Activated CD8-positive, alpha-beta memory T cell treated with anti-CD3 and anti-CD28 coated beads, Interleukin-2, amount 50 U/mL, for 1 hour (primary cell): Measurements from ENCODE around the gene DBNDD1.

Experiments used
- DNase-seq: peaks from one replicate; pipeline ENCODE4 v3.0.0-alpha.2; 2020; ENCODE audit errors: extremely low read depth

Gene DBNDD1

DNA sequence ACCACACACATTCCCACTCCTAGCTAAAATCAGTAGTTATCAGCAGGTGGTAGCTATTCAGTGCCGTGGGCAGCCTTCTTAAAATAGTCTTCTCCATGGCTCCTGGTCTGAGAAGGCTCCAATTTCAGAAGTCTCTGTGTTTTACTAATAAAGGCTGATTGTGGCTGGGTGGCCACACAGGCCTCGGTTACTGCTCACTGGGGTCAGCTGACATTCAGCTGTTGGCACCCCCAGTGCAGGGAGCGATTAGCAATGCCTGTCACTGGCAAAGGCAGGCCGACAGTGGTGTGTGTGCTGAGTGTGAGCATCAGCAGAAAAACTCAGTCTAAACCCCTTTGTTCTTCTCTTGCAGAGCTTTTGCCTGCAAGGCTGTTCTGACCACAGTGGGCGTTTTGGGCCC is 16.6 kb upstream of the DBNDD1 start:
- no peak for DNase-seq

DNA sequence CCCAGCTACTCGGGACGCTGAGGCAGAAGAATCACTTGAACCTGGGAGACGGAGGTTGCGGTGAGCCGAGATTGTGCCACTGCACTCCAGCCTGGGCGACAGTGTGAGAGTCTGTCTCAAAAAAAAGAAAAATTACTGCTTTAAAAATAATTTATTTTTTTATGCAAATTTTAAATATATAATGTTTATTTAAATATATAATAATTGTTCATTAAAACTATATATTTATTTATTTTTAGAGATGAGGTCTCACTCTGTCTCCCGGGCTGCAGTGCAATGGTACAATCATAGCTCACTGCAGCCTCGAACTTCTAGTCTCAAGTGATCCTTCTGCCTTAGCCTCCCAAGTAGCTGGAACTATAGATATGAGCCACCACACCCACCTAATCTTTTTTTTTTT is 15.2 kb upstream of the DBNDD1 start:
- DNase-seq: no peak

DNA sequence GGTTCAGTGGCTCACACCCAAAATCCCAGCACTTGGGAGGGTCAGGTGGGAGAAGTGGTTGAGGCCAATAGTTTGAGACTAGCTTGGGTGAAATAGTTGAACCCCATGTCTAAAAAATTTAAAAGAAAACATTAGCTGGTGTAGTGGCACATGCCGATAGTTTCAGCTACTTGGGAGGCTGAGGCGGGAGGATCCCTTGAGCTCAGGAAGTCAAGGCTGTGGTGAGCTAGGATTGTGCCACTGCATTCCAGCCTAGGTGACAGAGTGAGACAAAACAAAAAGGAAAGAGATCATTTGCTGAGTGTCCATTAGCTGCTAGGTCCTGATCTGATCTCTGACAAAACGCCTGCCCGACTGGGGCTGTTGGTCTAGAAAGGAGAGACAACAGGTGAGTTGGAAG is 14.1 kb upstream of the DBNDD1 start:
- no peak for DNase-seq

DNA sequence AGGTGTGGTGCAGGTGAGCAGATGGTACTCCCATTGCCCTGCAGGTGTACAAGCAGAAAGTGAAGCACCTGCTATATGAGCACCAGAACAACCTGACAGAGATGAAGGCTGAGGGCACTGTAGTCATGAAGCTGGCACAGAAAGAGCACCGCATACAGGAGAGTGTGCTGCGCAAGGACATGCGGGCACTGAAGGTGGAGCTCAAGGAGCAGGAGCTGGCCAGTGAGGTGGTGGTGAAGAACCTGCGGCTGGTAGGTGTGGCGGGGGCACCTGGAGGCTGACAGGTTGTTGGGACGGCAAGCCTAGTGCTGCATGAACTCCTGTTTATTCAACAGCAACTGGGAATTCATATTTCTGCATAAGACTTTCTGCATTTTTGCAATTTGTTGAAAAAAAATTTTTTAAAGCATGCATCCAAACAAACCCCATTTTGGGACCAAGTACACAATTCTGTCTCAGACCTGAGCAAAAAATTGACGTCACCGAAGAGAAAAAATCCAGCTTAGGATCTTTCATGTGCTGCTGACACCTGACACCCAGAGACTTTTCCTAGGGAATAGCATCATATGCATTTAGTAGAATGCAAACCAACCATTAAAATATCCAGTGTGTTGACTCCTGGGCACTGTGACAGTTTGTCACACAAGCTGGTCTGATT is 13.5 kb upstream of the DBNDD1 start:
- DNase-seq: no peak

DNA sequence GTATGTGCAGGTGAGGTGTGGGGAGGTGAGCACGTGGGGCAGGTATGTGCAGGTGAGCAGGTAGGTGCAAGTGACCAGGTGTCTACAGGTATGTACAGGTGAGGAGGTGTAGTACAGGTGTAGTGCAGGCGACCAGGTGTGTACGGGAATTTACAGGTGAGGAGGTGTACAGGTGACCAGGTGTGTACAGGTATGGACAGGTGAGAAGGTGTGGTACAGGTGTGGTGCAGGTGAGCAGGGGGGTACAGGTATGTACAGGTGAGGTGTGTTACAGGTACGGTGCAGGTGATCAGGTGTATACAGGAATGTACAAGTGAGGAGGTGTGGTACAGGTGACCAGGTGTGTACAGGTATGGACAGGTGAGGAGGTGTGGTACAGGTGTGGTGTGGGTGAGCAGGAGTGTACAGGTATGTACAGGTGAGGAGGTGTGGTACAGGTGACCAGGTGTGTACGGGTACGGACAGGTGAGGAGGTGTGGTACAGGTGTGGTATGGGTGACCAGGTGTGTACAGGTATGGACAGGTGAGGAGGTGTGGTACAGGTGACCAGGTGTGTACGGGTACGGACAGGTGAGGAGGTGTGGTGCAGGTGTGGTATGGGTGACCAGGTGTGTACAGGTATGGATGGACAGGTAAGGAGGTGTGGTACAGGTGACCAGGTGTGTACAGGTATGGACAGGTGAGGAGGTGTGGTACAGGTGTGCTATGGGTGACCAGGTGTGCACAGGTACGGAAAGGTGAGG is 12.8 kb upstream of the DBNDD1 start:
- DNase-seq: no peak

DNA sequence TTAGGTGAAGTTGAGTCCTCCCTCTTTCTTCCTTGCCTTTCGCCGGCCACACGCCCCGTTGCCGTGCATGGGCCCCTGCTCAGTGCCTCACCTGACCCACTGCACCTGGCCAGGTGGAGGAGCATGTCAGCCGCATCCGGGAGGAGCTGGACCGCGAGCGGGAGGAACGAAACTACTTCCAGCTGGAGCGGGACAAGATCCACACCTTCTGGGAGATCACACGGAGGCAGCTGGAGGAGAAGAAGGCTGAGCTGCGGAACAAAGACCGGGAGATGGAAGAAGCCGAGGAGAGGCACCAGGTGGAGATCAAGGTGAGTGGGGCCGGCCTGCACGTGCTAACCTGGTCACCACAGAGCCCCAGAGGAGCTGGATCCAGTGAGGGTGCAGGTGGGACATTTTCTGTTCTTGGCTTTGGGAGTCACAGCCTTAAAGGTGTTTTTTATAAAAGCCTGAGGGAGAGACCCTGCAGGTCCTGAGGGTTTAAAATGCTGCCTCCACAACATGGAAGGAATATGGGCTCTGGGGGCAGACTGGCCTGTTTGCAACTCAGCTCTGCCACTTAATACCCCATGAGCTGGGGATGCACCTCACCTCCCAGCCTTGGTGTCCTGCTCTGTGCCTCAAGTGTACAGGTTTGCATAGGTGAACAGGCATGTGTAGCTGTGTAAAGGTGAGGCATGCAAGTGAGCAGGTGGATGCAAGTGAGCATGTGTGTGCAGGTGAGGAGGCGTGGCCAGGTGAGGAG is 12.1 kb upstream of the DBNDD1 start:
- no peak for DNase-seq

DNA sequence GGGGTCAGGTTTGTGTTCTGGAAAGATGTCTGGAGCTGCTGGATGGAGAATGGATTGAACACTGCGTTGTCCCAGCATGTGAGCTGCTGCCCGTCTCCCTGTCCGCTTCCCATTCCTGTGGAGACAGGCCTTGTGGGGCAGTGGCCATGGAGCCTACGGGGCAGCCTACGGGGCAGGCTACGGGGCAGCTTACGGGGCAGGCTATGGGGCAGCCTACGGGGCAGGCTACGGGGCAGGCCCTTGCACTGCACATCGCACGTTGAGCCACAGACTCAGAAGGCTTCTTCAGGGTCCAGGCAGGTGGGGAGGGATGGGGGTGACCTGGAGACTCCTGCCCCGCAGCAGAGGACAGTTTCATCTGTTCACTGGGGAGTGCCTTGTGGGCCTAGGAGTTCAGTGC is 9.7 kb upstream of the DBNDD1 start:
- DNase-seq: no peak

DNA sequence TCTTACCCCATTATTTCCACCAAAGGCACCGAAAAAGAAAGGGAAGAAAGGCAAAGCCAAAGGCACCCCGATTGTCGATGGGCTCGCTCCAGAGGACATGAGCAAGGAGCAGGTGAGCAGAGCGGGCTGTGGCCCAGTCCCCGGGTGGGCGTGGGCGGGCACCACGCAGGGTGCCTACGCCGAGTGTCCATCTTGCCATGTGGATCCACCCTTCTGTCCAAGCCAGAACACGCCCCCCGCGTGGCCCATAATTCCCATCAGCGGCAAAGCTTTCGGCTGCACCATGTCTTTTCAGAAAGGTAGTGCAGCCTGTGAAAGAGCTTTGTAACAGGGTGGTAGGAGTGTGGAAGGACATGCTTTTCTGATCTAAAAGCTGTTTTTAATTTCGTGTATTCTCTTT is 8.4 kb upstream of the DBNDD1 start:
- no peak for DNase-seq

DNA sequence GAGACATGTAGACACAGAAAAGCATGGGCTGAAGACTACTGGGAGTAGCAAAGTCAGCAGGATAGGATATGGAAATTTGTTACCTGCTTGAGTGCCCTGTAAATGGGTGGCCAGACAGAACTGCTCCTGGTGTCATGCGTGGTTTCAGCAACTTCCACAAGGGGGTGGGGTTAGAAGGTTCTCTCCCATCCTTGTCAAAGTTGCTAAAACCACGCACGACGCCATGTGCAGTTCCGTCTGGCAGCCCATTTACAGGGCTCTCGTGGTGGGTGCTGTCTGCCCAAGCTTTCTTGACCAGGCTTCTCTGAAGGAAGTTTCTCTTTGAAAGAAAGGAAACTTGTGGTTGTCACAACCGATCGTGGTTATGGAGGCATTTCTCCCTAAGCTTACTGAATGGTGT is 6.9 kb upstream of the DBNDD1 start:
- DNase-seq: no peak

DNA sequence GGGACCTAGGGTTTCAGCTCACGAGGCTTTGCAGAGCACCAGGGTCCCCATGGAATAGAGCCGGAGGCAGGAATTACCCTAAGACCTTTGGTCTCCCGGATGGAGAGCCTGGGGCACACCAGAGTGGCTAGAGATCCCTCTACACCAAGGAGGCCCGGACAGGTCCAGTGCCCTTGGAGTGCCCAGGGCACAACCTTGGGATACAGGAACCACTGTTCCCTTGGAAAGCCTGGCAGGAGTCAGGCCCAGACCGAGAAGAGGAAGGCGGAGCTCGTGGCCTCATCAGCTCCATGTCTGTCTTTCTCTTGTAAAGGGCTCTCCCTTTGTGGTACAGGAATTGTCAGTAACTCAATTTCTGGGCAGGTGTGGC is 3.8 kb upstream of the DBNDD1 start:
- no peak for DNase-seq

DNA sequence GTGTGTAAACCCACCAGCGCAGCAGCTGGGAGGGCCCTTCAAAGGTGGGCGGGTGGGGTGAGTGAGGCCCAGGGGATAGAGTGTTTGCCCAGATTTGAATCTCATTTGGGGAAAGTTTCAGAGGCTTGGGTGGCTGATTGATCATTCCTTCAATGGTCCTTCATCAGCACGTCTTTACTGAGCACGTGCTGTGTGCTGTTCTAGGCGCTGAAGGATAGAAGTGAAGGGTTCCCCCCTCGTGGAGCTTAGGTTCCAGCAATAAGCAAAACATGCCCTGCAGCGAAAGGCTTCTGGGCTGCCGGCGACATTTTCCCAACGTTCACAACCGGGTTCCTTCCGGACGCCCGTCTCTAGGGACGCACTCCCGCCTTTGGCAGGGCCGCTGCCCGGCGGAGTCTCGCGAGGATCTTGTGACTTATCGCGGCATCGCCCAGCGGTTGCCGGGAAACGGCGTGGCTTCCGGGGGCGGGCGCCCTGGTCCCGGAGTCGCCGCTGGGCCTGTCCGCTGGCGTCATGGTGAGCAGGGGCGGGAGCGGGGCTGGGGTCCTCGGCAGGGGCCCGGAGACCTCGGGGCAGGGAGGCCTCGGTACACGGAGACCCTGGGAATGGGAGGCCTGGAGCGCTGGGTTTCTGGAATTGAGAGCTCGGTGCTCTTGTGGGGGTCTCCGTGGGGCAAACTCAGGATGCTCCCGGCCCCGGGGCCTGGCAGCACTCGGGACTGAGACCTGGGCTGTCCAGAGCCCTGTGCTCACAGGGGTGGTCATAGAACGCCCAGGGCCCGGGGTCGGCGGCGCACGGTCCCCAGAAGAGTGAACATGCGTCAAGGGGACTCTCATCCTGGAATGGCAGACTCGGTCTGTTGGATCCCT is 3.2 kb upstream of the DBNDD1 start:
- no peak for DNase-seq

DNA sequence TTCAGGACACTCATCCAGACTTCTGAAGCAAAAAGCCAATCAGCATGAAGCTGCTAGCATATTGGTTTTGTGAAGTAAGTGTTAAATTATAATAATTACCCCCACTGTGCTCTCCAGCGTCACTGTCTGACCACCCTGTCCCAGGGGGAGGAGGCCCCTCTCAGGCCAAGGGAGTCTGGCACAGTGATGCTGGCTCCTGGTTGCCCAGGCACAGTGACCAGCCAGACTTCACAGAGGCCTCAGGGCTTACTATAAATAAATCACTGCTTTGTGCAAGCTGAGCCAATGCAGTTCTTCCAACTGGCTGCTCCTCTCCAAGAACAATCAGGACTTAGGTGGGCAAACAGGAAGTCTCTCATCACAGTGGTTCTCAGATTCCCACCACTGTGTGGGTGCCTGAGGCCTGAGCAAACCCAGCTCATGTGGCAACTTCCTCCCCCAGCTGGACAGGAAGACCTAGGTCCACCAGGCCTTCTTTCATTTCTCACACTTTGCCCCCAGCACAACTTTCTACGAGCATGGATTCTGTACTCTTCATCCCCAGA is 1.7 kb upstream of the DBNDD1 start:
- DNase-seq: no peak

DNA sequence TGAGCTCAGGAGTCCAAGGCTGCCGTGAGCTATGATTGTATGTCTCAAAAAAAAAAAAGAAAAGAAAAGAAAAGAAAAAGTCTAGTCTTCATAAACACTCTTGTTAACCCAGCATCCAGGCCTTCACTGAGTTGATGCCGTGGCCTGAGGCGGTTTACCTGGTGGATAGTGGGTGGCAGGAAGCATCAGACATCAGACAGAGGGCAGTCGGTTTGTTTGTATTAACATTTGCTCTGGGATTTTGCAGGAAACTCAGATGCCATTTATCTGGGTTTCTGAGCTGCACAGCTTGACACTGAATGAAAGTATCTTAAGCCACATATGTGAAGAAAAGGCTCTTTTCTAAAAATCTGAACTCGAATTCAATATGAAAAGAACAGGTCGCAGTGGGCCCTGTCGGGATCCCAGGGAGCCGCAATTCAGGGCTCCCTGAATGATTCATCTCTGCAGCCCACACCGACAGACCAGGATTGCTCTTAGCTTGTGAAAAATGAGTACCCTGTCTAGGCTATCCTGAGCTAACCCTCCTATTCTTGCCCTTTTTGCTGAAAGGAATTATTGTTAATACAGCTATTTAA is 1.1 kb upstream of the DBNDD1 start:
- no peak for DNase-seq

DNA sequence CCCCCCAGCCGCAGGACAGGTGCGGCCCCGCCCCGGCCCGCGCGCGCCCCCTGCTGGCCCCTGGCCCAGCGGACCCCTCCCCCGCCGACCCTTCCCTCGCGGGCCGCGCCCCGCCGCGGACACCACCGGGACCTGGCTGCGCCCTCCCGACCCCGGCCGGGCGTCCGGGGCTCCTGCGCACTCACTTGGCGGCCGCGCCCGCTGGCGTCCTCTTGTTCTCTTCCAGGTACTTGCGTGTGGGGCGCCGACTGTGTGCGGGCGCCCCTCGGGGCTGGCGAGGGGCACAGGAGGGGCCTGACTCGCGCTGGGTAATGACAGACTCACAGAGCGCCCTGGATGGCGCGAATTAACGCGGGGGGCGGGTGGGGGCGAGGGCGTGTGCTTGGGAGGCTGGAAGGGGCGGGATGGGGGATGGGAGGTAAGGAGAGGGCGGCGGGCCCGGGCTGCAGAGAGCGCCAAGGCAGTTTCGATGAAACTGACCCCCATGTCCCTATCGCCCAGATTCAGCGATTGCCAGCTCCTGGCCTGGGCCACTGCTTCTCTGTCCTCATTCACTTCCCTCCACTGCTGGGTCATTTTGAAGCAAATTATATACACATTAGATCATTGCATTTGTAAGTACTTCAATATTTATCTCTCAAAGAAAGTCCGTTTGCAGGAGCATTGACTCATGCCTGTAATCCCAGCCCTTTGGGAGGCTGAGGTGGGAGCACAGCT is 445 bp upstream of the DBNDD1 start:
- DNase-seq: no peak

DNA sequence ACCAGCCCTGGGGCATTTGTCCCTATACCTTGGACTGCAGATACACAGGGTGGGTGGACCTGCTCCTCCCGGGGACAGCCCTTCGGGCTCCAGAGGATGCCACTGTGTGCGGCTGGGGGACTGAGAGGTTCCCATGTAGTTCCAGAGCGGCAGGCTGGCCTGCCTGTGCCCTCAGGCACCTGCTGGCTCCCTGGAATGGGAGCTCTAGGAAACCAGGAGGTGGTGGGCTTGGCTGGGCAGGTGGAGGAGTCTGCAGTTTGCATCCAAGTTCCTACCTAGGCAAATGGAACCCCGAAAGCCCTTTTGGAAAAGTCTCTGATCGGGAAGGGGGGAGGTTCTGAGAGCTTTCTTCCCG is 982 bp downstream of the DBNDD1 start:
- no peak for DNase-seq

DNA sequence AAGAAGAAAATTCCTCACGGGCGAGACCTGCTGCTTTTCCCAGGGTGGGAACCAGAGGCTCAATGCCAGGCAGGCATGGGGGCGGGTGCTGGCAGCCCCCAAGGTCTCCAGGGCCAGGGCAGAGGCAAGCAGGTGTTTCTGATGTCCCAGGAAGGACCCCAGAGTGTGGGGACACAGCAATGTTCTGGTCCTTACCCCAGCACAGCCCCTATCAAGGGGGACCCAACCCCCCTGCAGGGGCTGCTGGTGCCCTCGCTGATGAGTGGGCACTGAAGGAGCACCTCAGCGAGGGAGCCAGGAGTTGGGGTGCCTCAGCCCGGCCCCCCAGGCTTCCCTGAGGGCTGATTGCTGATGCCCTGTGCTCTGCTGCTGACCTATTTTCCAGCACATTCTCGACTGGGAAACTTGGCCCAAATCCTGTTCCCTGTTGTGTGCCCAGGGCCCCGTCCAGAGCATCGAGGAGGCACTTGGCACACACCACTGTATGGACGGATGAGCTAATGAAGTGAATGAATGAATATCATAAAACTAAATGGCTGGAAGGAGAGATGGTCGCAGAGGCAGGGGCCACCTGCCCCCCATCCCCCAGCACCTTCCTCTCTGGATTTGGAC is 2.8 kb downstream of the DBNDD1 start:
- no peak for DNase-seq

DNA sequence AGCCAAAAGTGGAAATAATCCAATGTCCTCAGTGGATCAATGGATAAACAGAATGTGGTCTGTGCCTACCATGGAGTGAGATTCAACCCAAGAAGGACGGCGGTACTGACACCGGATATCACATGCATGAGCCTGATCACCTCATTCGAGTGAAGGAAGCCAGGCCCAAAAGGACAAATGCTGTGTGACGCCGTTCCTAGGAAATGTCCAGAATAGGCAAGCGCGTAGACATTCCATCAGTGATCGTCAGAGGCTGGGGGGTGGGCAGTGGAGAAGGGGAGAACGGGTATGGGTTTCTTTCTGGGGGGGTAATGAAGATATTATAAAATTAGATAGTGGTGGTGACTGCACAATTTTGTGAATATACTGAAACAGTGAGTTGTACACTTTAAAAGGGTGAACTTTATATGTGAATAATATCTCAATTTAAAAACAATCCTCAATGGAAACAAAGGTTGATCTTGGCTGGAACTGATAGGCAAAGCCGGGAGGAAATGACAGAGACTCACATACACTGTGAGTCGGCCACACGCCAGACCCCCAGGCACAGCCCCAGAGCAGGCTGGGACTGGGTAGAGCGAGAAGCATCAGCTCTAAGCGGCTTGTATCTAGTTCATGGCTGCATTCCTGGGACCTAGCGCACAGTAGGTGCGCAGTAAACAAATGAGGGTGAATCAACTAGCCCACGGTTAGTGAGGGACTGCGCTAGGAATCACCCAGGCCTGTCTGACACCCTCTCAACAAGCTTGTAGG is 3.5 kb downstream of the DBNDD1 start:
- DNase-seq: no peak

DNA sequence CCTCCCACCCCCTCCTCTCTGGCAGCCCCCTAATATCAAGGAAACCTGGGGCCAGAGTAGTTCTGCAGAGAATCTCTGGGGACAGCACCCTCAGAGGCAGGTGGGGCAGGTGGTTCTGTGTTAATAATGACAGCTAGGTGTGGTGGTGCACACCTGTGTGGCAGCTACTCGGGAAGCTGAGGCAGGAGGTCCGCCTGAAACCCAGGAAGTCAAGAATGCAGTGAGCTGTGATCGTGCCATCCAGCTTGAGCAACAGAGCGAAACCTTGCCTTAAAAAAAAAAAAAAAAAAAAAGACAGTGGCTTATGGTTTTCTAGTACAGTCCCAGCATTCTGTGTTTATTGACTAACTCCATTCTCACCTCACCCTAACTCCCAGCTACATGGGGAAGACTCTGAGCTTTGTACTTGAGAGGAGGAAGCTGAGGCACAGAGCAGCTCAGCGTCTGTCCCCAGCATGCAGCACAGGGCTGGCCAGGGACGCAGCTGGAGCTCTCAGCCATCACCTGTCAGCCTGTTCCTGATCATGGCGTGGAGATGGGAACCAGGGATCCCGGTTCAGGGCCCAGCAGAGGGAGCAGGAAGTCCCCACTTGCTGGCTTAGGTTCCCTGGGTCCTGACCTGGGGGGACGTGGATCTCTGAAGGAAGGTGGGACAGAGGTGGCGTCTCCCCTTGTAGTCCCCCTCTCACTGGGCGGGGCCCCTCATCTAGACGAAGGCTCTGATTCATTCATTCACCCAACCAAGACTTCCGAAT is 6.1 kb downstream of the DBNDD1 start:
- DNase-seq: no peak

DNA sequence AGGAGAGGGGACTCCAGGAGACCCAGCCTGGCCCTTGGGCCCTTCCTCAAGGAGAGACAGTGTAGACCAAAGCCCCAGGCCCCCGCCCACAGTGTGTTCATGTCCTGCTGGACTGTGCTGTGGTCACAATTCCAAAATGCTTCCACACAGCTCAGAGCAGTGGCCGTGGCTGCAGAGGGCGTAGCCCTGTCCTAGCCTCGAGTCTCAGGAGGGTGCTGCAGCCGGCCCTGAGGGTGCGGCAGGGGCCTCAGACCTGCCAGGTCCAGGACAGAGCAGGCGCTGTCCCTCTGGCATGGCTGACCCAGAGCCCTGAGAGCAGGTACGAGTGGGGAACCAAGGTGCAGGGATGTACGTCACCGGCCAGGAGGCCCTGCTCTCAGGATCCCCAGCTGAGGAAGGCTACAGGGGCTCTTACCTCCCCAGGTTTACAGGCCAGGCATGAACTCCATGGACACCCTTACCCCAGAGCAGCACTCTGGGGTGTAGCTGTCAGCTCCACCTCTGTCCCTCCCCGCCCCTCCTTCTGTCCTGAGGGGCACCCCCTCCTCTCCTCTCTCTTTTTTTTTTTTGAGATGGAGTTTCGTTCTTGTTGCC is 7.3 kb downstream of the DBNDD1 start:
- no peak for DNase-seq
